Ovary (tissue), 3 donors: ENCODE results near the gene FAM13A.

Source experiments
- POLR2A ChIP-seq: fragments of 450-650 bp; IDR thresholded peaks from one replicate; pipeline ENCODE4 v1.6.1; 2017; ENCODE audit warnings: antibody characterized with exemption, mild to moderate bottlenecking, moderate library complexity
- TF ChIP-seq, protein P1 (sequence below), 3 donors: fragments of 450-650 bp in 2 of 3; fragments of 200-600 bp in 1 of 3; IDR thresholded peaks; one replicate each; pipeline versions ENCODE4 v1.5.1 to v1.8.0; 2016 to 2022; ENCODE audit warnings: antibody characterized with exemption in 3 of 3, mild to moderate bottlenecking in 1 of 3
- donor health status: DM: no; HTN: no; CAD: no.

DNA sequence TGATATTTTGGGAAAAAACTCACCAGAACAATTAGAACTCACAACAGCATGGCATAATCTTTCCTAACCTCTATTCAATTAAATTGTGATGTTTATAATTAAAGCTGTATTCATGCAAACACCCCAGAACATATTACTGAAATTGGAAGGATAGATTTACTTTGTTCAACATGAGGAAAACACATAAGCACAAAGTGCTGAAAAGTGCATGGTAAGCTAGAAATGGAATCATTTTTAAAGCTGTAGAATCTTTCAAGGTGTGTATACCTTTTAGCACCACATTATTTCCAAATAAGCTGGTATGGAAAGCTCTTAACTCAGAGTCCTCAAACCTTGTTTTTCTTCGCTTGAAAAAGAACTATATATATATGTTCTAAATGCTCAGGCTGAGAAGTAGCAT is 268.6 kb downstream of the FAM13A start:
- TF ChIP-seq, protein P1, sequence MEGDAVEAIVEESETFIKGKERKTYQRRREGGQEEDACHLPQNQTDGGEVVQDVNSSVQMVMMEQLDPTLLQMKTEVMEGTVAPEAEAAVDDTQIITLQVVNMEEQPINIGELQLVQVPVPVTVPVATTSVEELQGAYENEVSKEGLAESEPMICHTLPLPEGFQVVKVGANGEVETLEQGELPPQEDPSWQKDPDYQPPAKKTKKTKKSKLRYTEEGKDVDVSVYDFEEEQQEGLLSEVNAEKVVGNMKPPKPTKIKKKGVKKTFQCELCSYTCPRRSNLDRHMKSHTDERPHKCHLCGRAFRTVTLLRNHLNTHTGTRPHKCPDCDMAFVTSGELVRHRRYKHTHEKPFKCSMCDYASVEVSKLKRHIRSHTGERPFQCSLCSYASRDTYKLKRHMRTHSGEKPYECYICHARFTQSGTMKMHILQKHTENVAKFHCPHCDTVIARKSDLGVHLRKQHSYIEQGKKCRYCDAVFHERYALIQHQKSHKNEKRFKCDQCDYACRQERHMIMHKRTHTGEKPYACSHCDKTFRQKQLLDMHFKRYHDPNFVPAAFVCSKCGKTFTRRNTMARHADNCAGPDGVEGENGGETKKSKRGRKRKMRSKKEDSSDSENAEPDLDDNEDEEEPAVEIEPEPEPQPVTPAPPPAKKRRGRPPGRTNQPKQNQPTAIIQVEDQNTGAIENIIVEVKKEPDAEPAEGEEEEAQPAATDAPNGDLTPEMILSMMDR (IDR thresholded peaks at IDR 0.05), result no peak
- TF ChIP-seq POLR2A, result no peak
